NCI-H1417 (cell line): ENCODE results near the gene USP49.
"Not testable (repeated sequence)": the region's sequence is repeated elsewhere in the genome, so short reads cannot be mapped to it uniquely, and the experiment has no call there.

Source experiments
- DNase-seq, 3 experiments: peaks; one replicate each; lab custom pipeline; 2025; lab: John Stamatoyannopoulos, UW

The USP49 gene

DNA sequence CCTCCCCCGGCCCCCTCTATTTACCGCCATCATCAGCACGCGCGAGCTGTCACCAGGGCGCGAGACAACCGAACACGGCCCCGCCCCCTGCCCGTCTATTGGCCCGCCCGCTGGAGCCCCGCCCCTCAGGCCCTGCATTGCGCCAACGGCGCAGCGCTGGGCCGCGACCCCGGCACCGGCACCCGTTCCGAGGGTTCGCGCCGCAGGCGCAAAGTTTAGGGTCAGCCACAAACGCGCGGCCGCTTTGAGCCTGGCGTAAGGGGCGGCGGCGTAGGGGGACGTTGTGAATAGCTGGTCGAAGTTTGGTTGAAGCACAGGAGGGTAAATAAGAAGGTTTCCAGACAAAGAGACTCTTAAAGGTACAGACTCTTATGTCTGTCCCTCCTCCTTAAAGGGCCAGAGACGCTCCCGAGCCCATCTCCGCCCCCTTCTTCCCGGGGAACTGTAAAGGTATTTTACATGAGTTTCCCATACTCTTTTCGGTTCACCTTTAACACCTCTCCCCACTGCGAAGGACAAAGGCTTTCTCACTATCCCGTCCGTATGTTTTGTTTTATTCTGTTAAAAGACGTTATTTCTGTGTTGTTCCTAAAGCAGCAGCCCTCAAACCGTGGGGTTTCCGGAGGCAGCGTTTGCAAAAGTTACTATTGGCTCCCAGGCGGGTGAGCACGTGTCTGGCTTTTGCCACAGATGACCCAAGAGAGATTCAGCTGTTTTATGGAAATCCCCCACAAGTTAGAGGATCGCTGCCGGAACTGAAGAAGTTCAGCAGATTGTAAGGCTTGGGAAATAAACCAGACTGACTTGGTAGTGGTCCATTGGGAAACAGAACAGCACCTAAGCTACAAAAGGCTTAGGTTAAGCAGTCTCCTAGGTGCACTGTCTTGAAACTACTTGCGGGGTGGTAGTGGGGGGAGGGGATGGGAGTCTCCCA is at the start of gene USP49:
TSS of gene USP49 (minus strand) at position 76 of the 934 bp plus-strand sequence. CDS start 88,392 bp downstream, outside the sequence.
- peak; percentile 91 to 94 (median 94) for DNase-seq

DNA sequence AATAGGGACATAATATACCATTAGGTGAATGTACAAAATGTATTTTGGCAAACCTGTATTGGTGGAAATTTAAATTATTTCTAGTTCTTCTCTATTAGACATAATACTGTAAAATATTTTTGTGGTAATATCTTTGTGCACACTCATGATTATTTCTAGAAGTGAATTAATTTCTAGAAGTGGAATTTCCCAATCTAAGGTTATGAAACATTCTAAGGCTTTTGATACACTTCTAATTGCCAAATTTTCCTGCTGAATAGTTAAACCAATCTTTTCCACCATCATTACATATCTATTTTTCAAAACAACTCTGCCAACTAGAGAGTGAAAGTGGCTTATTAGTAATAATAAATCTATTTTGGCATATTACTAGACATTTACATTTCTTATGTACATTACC is 48.3 kb upstream of the USP49 start:
- DNase-seq, result no peak

DNA sequence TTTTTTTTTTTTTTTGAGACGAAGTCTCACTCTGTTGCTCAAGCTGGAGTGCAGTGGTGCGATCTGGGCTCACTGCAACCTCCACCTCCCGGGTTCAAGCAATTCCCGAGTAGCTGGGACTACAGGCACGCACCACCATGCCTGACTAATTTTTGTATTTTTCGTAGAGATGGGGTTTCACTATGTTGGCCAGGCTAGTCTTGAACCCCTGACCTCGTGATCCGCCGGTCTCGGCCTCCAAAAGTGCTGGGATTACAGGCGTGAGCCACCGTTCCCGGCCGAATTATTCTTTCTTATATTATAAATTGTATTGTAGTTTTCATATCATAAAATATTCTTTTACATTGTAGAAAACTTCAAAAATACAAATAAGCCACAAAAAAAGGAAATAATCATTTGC is 47.7 kb upstream of the USP49 start:
- not testable (repeated sequence) for DNase-seq

DNA sequence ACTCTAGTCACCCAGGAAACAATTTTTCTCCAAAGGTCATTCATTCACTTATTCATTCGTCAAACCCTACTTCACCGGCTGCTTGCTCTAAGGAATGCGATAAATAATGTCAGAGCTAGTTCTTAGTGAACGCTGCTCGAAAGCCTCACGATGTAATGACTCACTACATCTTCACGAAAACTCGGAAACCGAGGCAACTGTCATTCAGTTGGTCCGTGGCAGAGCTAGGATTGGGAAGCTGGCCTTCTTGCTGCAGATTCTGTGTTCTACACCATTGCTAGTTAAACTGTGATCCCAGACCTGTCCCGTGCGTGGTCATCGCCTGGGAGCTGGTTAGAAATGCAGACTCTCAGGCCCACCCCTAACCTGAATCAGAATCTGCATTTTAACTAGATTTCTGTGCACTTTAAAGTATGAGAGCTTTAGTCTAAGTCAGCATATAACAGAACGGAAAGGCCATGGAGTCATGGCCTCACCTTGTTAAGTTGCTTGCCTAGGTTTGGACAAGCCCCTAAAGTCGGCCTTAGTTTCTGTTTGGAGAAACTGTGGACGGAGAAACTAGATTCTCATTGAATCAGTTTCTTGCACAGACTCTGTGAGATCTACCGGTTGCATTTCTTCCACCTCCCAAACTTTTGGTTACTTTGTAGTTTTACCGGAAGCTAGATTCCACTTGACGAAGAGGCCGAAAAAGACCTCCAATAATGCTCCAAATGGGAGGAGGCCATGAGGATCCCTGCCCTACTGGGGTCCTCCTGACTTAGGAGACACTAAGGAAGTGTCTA is 47.1 kb upstream of the USP49 start:
- no peak for DNase-seq

DNA sequence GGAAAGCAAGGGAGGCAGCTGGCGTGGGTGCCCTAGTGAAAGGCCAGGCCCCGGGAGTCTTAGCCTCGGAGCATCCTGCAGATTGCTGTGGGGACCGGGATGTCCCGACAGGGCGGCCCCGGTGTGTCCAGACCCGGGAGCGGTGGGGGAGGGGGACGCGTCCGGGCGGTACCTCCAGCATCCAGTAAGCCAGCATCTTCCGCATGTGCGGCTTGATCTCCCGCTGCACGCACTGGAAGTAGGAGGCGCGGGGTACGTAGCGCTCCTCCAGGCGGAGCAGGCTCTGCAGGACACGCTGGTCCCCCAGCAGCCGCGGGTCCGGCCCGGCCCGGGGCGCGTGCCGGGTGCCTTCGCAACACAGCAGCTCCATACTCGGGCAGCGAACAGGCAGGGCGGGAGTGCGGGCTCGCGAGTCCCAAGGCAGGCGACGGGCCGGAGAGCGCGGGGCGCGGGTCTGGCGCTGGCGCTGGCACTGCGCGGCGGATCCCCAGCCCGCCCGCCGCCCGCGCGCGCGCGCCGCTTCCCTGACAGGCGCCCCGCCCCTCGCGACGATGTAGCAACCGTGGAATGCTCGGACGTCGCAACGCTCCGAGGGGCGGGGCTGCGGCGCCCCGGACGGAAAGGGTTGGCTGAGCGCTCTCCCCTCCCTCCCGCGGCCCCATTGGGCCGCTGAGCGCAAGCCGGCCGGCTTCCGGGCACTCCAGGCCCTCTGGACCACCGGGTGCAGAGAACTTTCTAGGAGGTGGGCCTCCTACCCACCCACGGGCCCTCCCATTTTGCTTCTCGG is 46.3 kb upstream of the USP49 start, which contains the start of gene CCND3:
TSS of gene CCND3 (minus strand) at position 529 of the 787 bp plus-strand sequence. CDS start at position 370, 159 bp downstream.
- DNase-seq, result peak; percentile 91 to 93 (median 92)

DNA sequence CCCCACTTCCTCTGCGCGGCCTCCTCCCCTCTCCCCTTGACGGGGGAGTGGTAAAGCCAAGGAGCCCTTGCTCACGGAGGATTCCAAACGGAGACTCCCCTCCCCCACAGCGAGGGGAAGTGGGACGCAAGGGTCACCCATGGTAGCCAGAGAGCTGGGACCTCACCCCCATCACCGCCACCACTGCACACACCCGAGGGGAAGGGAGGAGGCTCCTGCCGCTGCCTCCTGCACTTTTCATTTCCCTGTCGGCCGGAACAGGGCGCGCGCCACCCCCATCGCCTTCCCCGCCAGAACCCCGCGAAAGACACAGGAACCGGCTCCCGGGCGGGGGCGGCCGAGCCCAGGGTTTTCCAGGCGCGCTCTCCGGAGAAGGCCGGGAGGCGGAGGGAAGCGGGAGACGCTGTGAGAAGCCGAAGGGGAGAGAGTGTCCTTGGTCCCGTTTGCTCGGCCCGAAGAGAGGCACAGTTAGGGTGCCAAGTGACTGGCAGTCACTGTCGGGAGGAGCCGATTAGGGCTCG is 45.6 kb upstream of the USP49 start:
- peak in 2 of 3 experiments; percentile 62 to 73 for DNase-seq

DNA sequence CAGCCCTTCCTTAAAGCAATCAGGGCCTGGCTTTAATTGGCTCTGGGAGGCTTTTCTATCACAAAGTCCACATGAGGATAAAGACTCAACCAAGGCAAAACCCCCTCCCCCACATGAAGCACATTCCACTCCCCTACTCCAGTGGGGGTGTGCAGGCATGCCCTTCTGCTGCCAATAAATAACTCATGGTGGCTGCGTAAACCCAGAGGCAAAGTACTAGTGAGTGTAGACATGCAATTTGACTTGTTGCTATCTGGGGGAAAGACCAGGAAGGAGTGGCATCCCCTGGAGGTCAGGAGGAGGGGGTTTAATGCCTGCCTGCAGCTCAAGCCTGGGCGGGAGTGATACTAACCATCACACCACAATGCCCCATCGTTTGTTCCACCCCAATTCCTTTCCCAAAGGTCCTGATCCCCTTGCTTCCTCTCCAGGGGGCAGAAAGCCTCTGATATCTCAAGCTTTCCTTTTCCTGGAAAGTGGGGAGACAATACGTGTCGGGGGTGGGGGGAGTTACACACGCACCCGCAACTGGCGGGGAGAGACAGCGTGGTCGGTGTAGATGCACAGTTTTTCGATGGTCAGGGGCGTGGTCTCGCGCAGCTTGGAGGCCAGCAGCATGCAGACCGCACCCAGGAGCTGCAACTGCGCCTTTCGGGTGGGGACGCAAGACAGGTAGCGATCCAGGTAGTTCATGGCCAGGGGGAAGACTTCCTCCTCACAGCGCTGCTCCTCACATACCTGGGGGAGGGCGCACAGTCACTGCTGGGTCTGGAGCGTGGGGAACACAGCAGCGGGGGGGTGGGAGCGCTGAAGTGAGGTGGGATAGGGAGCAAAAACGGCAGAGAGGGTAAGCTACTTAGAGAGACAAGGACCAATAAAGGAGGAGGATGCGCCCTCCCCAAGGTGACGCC is 44.9 kb upstream of the USP49 start:
- no peak for DNase-seq

DNA sequence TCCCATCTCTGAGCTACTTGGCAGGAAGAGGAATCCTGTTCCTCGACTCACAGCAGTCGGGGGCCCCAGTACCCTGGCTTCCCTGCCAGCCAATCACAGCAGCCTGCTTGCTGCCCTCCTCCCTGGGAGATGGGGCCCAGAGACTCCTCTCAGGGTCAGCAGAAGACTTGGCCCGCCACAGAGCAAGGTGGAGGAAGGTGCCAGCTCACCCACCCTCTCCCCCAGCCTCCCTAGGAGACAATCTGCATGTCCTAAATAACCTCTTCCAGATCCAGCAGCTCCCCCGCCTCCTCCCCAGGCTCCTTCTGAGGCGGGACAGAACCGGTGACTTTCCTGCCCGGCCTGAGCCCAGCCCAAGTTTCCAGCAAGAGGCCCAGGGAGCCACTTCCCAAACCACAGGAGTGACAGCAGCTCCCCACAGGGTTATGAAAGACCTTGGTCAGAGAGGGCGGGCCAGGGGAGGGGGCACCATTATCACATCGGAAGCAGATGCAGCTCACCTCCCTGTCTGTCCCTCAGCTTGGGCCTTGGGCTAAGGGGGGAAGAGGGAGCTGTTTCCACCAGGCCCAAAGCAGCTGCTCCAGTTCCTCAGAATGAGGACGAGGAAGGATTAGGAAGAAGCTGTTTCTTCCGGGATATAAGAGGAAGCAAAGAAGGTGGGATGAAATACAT is 44.1 kb upstream of the USP49 start:
- no peak for DNase-seq

DNA sequence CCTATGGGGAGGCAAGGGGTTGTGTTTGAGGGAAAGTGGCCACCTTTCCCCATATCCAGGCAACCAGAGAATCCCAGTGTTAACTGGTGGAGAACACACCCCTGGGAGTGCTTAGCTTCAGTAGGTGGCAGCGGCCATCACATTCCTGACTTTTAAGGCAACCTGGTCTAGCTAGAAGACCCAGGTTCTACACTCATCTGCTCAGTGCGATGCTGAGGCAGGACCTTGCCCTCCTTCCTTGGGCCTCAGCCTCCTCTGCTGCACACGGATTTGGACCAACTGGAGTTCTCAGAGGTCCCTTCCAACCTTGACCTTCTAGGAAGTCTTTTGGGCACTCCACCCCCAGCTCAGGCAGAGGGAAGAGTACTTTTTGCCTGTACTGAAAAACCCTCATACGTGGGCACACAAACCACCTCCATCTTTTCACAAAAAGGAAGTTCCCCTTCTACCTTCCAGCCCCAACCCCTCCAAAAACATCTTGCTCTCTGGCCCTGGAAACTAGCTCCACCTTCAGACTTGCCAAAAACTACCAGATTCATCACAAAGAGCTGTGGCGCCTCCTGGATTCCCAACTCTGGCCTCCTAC is 43.5 kb upstream of the USP49 start:
- DNase-seq, result no peak

DNA sequence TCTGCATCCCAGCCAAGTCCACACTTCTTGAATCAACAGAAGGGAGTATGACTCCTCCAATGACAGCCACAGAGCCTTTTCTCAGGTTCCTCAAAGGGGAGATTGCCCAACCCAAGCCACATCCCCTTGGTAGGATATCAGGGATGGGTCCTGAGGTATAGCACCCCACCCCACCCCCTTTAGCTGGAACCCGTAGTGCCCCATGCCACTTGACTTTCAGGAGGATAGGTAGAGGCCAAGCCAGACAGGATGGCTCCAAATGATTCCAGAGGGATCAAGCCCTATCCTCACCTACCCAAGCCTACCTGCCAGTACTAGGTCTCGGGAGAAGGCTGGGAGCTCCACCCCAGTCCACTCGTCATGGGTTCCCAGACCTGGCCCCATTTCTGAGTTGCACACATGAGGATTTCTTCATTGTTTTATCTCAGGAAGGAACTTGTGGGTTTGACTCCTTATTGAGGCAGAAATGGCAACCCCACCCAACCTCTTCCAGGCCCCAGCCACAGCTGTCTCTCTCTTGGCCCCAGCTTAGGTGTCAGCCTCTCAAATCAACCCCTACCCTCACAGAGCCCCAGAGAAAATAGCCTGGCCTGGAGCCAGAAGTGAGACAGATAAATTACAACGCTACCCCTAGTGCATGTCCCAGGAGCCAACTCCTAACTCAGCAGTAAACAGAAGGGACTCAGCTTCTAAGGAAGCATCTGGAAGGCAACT is 42.8 kb upstream of the USP49 start:
- no peak for DNase-seq

DNA sequence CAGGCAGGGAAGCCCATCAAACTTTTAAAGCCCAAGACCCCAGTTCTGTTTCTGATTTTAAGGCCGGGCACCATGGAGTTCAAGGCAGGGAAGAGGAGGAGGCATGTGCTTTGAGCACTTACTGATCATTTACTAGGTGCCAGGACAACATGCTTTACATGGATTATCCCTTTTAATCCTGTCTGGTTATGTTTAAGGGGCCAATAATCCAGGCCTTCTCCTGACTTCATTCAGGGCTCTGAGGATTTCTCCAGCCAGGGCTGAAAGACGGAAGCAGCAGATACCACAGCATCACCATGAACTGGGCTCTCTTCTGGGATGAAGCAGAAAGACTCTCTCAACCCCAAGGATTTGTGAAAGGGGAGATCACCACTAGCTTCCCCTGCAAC is 42.3 kb upstream of the USP49 start:
- DNase-seq, result no peak

DNA sequence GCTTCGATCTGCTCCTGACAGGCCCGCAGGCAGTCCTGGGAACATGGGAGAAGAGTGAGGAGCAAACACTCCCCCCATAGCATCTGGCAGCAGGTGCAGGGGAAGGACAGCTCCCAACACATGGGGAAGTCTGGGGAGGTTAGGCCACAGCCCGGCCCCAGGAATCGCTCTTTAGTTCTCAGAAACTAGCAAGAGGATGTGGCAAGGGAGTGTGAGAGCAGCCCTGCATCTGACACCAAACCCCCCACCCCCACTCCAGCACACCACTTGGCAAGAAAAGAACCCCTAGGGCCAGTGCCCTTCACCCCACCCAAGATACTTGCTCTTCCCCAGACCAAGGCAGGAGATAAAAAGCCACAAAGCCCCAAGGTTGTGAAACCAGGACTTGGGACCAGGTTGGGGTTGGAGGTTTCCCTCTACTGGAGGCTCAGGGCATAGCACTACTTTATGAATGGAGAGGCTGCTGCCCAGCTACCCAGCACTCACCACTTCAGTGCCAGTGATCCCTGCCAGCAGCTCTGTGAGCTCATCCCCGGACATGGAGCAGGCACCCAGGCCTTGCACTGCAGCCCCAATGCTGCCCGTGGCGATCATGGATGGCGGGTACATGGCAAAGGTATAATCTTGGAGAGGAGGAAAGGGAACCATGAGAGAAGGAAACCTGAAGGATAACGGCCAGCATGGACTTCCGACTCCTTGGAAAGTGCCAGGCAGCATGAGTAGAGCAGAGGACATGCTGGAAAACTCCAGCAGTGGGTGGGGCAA is 41.1 kb upstream of the USP49 start:
- peak; percentile 26 to 74 (median 61) for DNase-seq

DNA sequence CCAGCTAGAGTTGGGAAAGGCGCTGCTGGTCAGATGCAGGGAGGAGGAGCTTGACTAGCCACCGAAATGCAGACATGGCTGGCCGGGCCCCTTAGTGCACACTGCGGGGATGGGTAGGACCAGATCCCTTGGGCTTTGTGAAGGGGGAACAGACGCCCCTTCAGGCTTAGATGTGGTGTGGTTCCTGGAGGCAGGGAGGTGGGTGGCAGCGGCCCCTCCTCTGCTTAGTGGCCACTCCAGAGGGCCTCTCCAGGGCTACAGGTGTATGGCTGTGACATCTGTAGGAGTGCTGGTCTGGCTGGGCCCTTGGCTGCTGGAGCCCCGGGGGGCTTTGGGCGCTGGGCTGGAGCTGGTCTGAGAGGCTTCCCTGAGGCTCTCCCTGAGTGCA is 40.5 kb upstream of the USP49 start:
- no peak for DNase-seq

DNA sequence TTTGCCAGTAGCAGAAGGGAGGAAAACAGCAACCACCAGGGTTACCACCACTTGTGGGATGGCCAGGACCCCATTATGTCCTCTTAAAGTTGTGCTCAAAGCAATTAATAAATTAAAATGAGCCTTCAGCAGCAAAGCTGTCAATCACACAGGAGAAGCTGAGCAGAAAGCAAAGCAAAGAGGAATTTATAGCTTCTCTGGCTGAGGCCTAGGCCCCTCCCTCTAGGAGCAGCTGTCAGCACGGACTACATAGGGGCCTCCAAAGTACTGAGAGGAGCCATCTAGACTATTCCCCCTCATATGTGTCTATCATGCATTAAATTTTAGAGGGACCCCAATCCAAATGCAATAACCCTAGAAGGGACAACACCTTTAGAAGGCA is 40.0 kb upstream of the USP49 start:
- peak in 1 of 3 experiments; percentile 12 for DNase-seq

DNA sequence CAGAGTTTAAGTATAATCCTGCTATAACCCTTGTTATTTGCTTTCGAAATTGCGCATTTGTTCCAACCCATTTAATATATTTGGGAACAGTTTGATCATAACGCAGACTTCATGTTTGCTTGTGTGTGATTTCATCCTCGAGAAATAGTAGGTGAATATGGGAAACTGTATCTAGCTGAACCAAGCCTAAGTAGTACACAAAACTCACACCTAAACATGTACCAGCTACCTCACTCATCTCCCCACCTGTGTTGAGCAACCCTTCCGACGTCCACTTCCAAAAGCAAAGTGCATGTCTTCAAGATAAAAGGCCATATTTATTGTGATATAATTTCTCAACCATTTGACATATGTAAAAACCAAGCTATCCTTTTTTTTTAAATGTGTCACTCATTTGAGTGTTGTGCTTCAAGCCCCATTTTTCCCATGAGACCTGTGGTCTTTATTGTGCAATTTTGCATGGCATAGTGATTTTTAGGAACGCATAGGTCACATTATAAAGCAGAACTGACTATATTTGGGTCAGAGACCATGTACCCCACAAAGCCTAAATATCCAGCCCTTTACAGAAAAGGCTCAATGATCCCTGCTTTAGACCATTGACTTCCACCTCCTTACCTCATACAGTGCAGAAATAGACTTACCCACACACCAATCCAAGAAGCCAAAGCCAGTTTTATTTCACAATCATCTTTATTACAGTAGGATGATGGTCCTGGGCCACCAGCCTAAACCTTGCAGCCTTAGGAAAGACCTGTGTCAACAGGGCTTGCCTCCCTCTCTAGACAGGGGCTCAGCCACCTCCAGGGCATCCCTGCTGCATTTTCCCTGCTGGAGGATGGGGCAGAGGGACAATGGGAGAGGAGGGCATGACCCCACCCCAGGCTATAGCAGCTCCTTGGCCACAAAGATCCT is 39.4 kb upstream of the USP49 start:
- no peak for DNase-seq

DNA sequence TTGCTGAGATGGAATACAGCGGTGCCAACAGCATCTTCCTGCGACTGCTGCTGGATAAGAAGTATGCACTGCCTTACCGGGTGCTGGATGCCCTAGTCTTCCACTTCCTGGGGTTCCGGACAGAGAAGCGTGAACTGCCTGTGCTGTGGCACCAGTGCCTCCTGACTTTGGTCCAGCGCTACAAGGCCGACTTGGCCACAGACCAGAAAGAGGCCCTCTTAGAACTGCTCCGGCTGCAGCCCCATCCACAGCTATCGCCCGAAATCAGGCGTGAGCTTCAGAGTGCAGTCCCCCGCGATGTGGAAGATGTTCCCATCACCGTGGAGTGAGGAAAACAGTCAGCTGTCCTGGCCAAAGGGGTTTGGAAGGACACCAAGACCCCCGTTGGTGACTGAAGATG is 37.2 kb upstream of the USP49 start:
- no peak for DNase-seq

DNA sequence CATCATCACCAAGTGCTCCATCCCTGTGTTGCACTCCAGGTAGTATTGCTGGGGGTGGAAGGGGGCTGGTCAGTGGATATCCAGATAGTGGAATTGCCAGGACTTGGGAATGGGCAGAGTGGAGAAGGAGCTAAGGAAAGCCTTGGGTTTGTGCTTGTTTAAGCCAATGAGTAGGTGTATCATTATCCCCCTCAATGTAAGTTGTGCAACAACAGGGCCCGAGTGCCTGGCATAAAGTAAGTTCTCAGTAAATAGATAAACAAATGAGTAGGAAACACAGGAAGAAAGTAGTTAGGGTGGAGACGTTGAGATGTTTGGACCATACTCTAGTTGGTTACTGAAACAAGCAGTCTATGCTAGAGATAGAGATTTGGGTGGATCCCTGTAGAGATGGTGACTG is 36.6 kb upstream of the USP49 start:
- DNase-seq, result no peak
